ENCODE results near the gene CTPS1.

The CTPS1 gene

DNA sequence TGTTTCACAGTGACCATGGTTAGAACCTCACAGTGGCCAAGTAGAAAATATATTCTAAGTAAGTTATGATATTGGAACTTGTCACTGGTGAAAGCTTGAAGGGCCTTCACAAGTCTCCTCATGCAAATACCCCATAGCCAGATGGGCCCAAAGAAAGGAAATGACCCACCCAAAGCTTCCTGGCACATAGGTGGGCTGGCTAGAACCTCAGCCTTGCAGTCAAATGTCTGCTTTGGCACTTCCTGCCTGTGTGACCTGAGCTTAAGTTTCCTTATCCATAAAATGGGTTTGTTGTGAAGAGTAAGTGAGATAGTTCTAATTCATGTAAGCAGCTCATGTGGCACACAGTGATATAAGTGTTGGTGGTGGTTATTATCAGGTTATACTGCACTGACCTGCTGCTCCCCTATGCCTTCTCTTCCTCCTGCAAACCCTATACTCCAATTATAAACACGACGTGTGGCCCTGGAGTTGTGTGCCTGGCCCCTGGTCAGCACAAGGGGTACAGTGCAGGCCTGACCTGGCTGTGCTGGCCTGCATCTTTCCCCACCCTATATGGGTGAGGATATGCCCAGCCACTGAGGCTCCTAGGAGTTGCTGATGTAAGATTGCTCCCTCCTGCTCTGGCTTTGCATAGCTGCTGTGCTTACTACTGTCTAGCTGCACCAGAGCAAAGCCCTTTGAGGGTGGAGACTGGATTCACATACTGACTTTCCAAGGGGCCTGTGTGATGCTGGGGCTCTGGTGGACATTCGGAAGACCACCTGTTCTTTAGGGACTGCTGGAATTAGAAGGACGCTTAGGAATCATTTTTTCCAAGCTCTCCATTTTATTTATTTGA is 46.7 kb downstream of the CTPS1 start:
- DNase-seq, result no peak

DNA sequence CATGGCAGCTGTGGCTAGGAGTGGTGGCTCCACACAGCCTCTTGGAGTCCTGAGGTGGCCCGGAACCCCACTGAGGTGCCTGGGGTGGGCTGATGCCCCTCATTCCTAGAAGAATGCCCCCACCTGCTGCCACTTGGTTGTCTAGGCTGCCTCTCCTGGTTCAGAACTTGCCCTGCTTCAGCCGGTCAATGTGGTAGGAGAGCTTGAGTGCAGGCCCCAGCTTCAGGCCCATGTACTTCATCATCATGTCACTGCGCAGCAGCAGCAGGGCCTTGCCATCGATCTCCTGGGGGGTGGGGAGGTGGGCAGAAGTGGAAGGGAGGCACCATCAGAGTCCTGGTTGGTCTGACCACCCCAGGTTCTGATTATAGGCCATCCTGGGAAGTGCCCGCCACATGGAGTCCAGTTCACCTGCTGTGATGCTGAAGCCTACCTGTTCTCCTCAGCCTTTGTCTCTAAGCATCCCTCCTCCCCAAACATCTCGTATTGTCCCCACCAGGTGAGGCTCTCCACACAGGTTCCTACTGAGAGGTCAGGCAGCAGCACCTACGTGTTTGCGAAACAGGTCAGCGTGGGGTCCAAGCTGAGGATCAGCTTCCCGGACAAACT is 48.6 kb downstream of the CTPS1 start:
- DNase-seq, result no peak

DNA sequence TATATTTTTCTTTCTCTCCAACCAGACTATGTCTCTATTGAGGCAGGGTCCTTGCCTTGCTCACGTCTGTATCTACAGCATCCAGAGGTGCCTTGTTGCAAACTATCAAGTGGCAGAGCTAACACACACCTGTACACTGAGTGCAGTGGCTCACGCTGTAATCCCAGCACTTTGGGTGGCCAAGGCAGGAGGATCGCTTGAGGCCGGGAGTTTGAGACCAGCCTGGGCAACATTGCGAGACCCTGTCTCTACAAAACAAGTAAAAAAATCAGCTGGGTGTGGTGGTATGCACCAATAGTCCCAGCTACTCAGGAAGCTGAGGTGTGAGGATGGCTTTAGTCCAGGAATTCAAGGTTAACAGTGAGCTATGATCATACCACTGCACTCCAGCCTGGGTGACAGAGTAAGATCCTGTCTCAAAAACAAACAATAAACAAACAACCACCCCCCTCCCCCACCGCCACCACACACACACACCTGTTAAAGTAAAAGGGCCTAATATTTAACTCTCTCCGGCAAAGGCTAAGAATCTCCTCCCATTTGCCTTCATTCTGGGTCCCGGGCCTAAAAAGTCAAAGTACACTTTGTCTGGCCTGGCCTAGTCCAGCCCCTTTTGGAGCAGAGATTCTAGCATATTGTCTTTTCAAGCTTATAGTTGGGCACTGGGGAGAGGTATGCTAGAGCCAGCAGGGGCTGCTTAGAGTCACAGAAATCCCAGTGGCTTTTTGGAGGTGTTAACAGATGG is 51.5 kb downstream of the CTPS1 start:
- no peak for DNase-seq

DNA sequence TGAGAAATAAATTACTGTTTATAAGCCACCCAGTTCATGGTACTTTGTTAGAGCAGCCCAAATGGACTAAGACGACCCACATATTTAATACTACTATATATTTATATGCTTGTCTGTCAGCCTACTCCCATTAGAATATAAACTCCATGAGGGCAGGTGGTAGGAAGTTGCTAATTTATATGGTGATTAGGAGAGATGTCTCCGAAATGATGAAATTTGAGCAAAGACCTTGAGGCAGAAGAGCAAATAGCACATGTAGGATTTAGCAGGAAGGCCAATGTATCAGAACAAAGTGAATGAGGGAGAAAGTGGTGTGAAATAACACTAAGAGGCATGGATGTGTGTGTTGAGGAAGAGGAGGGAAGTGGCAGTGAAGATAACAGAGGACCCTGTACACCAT is 52.7 kb downstream of the CTPS1 start:
- no peak for DNase-seq

DNA sequence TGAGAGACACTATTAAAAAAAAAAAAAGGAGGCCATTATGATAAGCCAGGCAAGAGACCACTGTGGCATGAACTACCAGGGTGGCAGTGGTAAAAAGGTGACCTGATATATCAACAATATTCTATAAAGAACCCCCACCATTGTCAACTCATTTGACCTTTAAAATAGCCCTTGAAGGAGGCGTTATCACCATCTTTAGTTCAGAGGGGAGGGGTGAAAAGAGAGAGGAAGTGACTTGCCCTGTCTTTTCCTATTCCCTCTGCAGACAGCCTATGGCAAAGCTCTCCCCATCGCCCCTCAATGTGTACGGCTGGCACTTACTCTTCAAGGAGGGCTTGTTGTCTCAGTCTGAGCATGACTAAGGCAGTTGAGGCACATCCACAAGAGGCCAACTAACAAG is 53.8 kb downstream of the CTPS1 start:
- no peak for DNase-seq

DNA sequence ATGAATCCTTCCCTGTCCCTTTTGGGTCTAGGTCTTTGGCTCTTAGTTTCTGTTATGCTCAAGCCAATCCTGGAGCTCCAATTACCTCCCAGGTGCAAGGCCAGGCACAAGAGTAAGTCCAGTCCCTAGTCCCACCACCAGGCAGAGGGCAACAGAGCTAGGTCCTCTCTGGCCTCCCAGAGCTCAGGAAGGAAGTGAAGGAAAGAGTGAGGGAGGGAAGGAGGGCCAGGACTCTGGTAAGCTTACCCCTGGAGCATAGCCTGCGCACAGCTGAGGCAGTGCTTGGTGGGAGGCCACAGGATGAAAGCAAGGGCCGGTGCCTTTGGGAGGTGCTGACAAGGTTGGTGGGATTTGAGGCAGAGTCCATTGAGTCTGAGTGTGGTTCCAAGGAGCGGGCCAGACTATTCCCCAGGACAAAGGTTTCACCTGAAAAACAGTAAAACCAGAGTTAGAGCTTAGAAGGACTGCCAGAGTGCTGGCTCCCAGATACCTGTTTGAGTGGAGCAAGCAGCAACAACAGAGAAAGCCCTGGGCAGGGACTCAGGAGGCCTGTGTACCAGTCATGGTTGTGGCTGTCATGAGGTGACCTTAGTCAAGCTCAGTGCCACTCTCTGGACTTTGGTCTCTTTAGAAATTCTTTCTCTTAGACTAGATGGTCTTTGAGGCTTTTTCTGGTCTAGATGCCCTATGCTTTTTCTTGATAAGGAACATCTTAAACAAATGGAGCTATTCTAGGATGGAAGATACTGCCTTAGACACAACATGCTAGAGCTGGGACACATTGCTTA is 57.8 kb downstream of the CTPS1 start:
- no peak for DNase-seq

DNA sequence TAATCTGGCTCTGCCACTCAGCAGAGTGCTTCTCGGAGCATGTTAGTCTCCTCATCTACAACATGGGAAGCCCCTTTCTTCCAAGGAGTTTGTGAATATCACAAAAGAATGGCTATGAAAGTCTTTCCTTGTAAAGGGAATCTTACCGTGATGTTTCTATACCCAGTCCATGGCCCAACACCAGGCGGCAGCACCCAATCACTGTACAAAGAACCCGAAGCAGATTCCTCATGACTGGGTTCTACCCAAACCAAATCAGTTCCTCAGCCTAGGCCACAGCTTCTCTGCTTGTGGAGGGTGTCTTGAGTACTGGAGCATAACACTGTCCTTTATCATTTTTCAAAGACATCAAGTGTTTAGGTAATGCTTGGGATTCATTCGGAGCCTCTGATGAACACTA is 58.6 kb downstream of the CTPS1 start:
- no peak for DNase-seq

DNA sequence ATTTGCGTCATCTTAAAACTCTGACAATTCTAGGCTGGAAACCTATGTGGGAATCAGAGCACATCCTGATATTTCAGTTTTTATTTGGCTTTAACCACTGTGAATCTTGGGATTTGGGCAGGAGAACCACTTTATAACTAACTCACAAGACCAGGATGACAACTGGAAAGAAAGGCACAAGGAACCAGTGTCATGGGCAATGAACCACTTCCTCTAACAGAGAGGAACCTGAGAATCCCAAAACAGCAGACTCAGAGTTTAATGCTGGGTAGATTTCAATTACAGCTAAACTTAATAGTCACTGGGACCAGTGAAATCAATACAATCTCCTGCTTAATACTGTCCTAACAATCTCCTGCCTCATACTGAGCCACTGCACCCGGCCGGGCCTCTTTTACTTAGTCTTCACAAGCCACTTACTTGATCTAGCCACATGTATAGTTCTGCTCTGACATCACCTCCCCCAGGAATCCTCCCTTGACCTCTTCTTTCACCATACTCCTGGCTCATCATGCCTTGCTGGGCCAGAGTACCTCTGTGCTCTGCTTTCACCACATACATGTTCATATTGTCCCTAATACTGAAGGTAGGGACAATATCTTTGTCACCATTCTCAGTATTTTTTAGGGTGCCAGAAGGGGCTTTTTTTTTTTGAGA is 62.2 kb downstream of the CTPS1 start:
- no peak for DNase-seq

DNA sequence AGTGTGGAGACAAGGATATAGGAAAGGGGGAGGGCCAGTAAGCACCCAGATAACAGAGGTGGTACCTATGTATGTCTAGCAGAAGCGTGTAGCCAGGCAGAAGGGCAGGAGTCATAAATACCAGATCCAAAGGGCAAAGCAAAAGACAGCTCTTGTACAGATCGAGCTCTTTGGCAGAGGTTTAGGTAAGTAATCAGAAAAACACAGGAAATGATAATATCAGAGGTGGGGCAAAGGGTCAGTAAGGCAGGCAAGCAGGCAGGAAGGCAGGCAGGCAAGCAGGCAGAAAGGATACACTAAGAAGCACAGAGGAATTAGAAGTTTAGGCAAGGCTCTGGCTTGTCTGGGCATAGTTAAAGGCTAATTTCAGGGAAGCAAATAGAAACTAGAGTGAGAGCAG is 64.7 kb downstream of the CTPS1 start:
- no peak for DNase-seq

DNA sequence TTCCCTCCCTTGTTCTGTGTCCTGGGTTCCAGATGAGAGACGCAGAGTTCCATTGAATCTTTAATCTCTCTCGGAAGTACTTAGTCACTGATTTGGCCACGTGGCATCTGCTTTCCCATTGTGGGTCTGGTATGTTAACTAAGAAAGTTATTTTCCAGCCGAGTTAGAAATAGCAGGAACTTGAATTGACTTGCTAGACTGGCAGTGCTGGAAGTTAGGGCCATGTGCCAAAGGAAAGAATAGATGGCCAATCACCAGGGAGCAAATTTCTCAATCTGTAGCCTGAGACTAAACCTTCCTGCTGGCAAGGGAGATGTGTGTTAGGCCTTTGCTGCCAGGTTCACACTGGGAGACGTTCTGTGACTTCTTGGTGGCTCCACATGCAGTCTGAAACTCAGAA is 66.2 kb downstream of the CTPS1 start:
- peak; percentile 50 for DNase-seq

DNA sequence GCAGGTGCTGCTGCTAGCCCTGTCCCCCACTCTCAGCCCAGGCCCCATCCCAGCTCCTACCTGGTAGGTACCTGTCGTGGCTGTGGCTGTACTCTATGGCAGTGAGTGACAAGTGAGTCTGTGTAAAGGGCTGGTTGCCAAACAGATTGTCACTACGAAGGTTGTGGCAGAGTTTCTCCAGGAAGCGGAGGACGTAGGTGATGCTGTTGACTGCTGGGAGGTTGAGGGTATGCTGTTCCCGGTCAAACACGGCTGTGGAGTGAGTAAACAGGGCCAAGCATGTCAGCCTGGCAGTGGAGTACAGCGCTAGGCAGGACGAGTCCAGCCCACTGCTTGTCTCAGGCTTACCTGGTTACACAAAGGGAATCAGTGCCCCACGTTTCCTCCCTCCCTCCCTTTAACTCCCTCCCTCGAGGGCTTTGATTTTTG is 66.9 kb downstream of the CTPS1 start:
- DNase-seq, result no peak

DNA sequence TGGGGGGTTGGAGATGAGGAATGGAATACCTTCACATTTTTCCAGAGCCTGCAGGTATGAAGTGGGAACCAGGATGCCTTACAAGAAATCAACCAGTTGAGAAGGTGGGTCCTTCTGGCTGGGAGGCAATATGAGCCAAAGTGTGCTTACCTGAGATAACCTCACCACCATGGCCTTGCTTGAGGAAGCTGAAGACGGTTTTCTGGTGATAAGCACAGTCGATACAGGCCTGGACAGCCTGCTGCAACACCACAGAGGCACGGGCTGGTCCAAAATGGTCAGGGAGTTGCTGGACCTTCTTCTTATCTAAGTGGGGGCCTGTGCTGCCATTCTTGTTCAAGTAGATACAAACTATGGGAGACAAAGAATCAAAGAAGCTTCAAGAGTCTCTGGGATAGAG is 69.0 kb downstream of the CTPS1 start:
- DNase-seq, result no peak

DNA sequence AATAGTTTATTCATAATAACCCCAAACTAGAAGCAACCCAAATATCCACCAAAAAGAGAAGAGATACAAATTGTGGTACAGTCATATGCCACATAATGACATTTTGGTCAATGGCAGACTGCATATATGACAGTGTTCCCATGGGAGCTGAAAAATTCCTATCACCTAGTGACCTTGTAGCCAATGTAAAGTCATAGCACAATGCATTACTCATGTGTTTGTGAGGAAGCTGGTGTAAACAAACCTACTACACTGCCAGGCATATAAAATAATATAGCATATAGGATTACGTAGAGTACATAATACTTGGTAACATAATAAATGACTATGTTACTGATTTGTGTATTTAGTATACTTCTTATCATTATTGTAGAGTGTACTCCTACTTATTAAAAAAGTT is 71.5 kb downstream of the CTPS1 start:
- no peak for DNase-seq

DNA sequence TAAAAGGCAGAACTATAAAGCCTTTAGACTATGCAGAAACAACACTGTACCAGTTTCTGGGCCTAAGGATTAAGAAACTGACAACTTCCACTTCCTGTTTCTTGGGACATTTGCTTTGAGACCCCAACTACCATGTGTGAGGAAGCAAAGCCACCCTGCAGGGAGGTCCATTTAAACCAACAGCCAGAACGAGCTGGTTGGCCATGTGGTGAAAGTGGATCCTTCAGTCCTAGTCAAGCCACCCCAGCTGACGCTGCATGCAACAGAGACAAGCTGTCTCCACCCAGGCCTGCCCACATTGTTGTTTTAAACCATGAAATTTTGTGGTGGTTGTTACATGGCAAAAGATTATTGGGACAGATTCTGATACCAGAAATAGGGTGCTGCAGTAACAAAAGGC is 73.8 kb downstream of the CTPS1 start:
- no peak for DNase-seq

DNA sequence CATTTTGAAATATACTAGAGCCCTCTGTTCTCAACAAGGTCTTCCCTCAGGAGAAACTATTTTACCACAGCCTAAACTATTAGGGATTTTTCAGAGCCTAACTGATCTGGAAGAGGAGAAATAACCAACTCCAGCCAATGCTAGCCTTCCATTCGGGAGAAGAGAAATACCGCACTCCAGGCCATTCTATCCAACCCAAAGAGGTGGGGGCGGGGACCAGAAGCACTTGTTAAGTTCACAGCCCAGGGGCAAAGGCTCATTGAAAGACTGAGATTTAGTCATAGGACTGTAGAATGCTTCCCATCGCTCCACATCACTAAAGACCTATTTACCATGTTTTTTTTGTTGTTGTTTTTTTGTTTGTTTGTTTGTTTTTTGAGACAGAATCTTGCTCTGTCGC is 77.4 kb downstream of the CTPS1 start:
- no peak for DNase-seq

All from fibroblast of skin of scalp (primary cell).